GM18507 (cell line): ENCODE data around the gene CHD2.
"Not testable (repeated sequence)": the region's sequence is repeated elsewhere in the genome, so short reads cannot be mapped to it uniquely, and the experiment has no call there.

Source experiments
- DNase-seq: peaks from one replicate; pipeline ENCODE4 v3.0.0; 2011; ENCODE audit warnings: low read depth; ENCODE audit not compliant: insufficient read length; ENCODE audit errors: extremely low spot score
- FAIRE-seq: peaks from 2 replicates; lab custom pipeline; 2011; peaks lifted over from hg19 to GRCh38; lab: Jason Lieb, UNC

Gene CHD2

GRCh38 chr15:93029214-93029835 is 129.2 kb downstream of the CHD2 start:
- no peak for DNase-seq
- FAIRE-seq: no peak

GRCh38 chr15:93029836-93030429 is 129.8 kb downstream of the CHD2 start:
- no peak for FAIRE-seq
- no peak for DNase-seq

GRCh38 chr15:93030430-93031102 is 130.4 kb downstream of the CHD2 start:
- FAIRE-seq: peak; percentile 89
- DNase-seq: peak; percentile 50

- FAIRE-seq: no peak
- no peak for DNase-seq
Observed at GRCh38 chr15:93031103-93031464, 131.0 kb downstream of the CHD2 start.

- FAIRE-seq: not testable (repeated sequence)
Observed at GRCh38 chr15:93031557-93032384, 131.6 kb downstream of the CHD2 start.

GRCh38 chr15:93032515-93033206 is 132.5 kb downstream of the CHD2 start:
- DNase-seq, FAIRE-seq: not testable (repeated sequence)

More at GRCh38 chr15:93031557-93032384, 131.6 kb downstream of the CHD2 start:
- not testable (repeated sequence) for DNase-seq

GRCh38 chr15:93033434-93034045 is 133.4 kb downstream of the CHD2 start:
- FAIRE-seq (no peak), DNase-seq (no peak)

GRCh38 chr15:93034512-93034911 is 134.4 kb downstream of the CHD2 start:
- DNase-seq (no peak), FAIRE-seq (no peak)

- DNase-seq: no peak
- no peak for FAIRE-seq
Observed at GRCh38 chr15:93035092-93035915, 135.2 kb downstream of the CHD2 start.

GRCh38 chr15:93035953-93036810 is 136.1 kb downstream of the CHD2 start:
- peak; percentile 52 for FAIRE-seq
- peak; percentile 50 for DNase-seq

- no peak for FAIRE-seq
- DNase-seq: no peak
Observed at GRCh38 chr15:93036951-93037819, 137.1 kb downstream of the CHD2 start.

- DNase-seq: no peak
- FAIRE-seq: no peak
Observed at GRCh38 chr15:93037820-93038705, 137.9 kb downstream of the CHD2 start.

GRCh38 chr15:93039562-93040287 is 139.6 kb downstream of the CHD2 start:
- not testable (repeated sequence) for DNase-seq, FAIRE-seq

GRCh38 chr15:93040288-93041158 is 140.4 kb downstream of the CHD2 start:
- FAIRE-seq (no peak), DNase-seq (no peak)
